Testis (tissue), 3 donors: Measurements from ENCODE around the gene CDKN1C. TPM values are rescaled to one million over a fixed set of nuclear protein-coding genes. Genes with fewer than 3 reads are reported as not detected.

ENCODE experiments used
- DNase-seq: peaks from one replicate; pipeline ENCODE4 v3.0.0-alpha.2; 2019
- H3K27ac ChIP-seq, 2 donors: fragments of 200-600 bp; sonication (generic); one replicate each; pipeline ENCODE4 v1.5.1; 2019
- H3K27me3 ChIP-seq: fragments of 200-600 bp; sonication (generic); one replicate; pipeline ENCODE4 v1.5.1; 2019
- H3K36me3 ChIP-seq: fragments of 200-600 bp; sonication (generic); one replicate; pipeline ENCODE4 v1.5.1; 2017; ENCODE audit warnings: low read depth; ENCODE audit errors: missing control alignments
- H3K4me1 ChIP-seq: fragments of 200-600 bp; sonication (generic); one replicate; pipeline ENCODE4 v1.5.1; 2019
- H3K4me3 ChIP-seq, 2 donors: fragments of 200-600 bp; sonication (generic); one replicate each; pipeline ENCODE4 v1.5.1; 2017 to 2019
- H3K9me3 ChIP-seq: fragments of 200-600 bp; sonication (generic); one replicate; pipeline ENCODE4 v1.5.1; 2017
- POLR2A ChIP-seq: fragments of 450-650 bp; IDR thresholded peaks from one replicate; pipeline ENCODE4 v1.6.1; 2017; ENCODE audit warnings: antibody characterized with exemption, mild to moderate bottlenecking, moderate library complexity
- WGBS, 2 donors: methylation state at CpG; one replicate each; pipeline ENCODE4 v1.1.5; 2018; 5-methylcytosine and 5-hydroxymethylcytosine counted together
- intact Hi-C: fragments of 100-400 bp; cut with DNase I; formaldehyde crosslinking; loops from one replicate; pipeline ENCODE4 v1.15.1; 2023; ENCODE audit warnings: low total_unique reads
- polyA plus RNA-seq: library from polyadenylated mRNA; stranded (reverse); fragments of 350-450 nt; fragmentation: Illumina TruSeq; extraction: RNeasy Lipid Tissue Mini Kit (QIAGEN cat#74804); gene quantifications from one replicate; pipeline ENCODE4 v1.2.3, GENCODE V29; 2014; ENCODE audit warnings: low read depth, low replicate concordance; ENCODE audit not compliant: insufficient read depth
- total RNA-seq, 2 donors: library from RNA; depleted of rRNA; stranded (reverse); fragments of >200 nt; gene quantifications; one replicate each; pipeline ENCODE4 v1.2.3, GENCODE V29; 2016
- TF ChIP-seq, protein P1 (sequence below), 3 experiments: fragments of 450-650 bp in 2 of 3; fragments of 200-600 bp in 1 of 3; sonication (generic) in 1 of 3; IDR thresholded peaks; one replicate each; pipeline ENCODE4 v1.5.1; 2016 to 2019; ENCODE audit warnings: antibody characterized with exemption in 3 of 3, mild to moderate bottlenecking in 2 of 3, moderate library complexity in 1 of 3

Gene CDKN1C
- total and polyA plus RNA-seq, 3 donors from 2014 or later = 15.2 to 34.9 (median 24.3) TPM

DNA sequence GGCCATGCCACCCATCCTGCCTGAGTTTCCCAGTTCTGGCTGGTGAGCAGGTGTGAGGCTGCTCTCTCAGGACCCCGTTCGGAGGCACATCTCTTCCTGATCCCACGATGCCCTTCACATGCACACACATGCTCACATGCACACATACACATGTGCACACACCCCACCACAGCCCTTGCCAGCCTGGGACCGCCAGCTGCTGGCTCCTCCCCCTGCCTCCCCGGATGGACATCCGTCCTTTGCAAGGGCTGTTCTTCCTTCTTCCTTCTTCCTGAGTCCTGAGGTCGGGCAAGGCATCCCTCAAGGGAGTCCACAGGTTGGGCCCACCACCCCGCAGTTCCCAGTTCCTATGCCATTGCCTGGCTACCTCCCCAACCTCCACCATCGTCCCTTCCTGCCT lies 10.5 kb upstream of the CDKN1C start:
- H3K4me1 ChIP-seq = peaks cover 13% of the 10 kb centered on the region
- H3K9me3 ChIP-seq = no peaks in the 10 kb centered on the region
- TF ChIP-seq, protein P1, sequence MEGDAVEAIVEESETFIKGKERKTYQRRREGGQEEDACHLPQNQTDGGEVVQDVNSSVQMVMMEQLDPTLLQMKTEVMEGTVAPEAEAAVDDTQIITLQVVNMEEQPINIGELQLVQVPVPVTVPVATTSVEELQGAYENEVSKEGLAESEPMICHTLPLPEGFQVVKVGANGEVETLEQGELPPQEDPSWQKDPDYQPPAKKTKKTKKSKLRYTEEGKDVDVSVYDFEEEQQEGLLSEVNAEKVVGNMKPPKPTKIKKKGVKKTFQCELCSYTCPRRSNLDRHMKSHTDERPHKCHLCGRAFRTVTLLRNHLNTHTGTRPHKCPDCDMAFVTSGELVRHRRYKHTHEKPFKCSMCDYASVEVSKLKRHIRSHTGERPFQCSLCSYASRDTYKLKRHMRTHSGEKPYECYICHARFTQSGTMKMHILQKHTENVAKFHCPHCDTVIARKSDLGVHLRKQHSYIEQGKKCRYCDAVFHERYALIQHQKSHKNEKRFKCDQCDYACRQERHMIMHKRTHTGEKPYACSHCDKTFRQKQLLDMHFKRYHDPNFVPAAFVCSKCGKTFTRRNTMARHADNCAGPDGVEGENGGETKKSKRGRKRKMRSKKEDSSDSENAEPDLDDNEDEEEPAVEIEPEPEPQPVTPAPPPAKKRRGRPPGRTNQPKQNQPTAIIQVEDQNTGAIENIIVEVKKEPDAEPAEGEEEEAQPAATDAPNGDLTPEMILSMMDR (IDR thresholded peaks at IDR 0.05) = no peak
- TF ChIP-seq POLR2A = no peak
- H3K27ac ChIP-seq = no peak overlapping the region
- H3K4me3 ChIP-seq = no peak overlapping the region
- H3K36me3 ChIP-seq = no peaks in the 10 kb centered on the region
- no peaks in the 10 kb centered on the region for H3K27me3 ChIP-seq
- no peak for DNase-seq
- intact Hi-C loops = loop anchor here (10.0 kb wide), 1 partner anchor 471 kb away; no protein-coding TSS in a partner anchor
- 77 to 80% methylated on average over 9 of the region's 9 CpGs for WGBS, 2 donors

GRCh38 chr11:2893935-2894334 lies 8.4 kb upstream of the CDKN1C start:
- no peaks in the 10 kb centered on the region for H3K36me3 ChIP-seq

GRCh38 chr11:2892967-2893528 lies 7.5 kb upstream of the CDKN1C start:
- intact Hi-C loops = loop anchor here (10.0 kb wide), 1 partner anchor 468 kb away; no protein-coding TSS in a partner anchor
- Histone ChIP-seq H3K4me1 (peaks cover 33% of the 10 kb centered on the region), H3K9me3 (no peaks in the 10 kb centered on the region), H3K36me3 (no peaks in the 10 kb centered on the region), H3K27ac (no peak overlapping the region), H3K27me3 (no peaks in the 10 kb centered on the region), H3K4me3 (no peak overlapping the region)
- 64 to 100% methylated on average over 2 to 4 of the region's 4 CpGs for WGBS, 2 donors
- no peak for DNase-seq
- TF ChIP-seq POLR2A = no peak
- TF ChIP-seq, protein P1 (IDR thresholded peaks at IDR 0.05) = no peak

More at GRCh38 chr11:2893935-2894334, 8.4 kb upstream of the CDKN1C start:
- no peak overlapping the region for H3K27ac ChIP-seq
- no peaks in the 10 kb centered on the region for H3K27me3 ChIP-seq
- H3K9me3 ChIP-seq = no peaks in the 10 kb centered on the region
- intact Hi-C loops = loop anchor here (10.0 kb wide), 1 partner anchor 469 kb away; no protein-coding TSS in a partner anchor
- no peak for DNase-seq
- TF ChIP-seq, protein P1 (IDR thresholded peaks at IDR 0.05) = no peak
- no peak for TF ChIP-seq POLR2A
- WGBS, 2 donors = 87 to 89% methylated on average over 3 to 4 of the region's 4 CpGs
- peaks cover 27% of the 10 kb centered on the region for H3K4me1 ChIP-seq
- no peak overlapping the region for H3K4me3 ChIP-seq

DNA sequence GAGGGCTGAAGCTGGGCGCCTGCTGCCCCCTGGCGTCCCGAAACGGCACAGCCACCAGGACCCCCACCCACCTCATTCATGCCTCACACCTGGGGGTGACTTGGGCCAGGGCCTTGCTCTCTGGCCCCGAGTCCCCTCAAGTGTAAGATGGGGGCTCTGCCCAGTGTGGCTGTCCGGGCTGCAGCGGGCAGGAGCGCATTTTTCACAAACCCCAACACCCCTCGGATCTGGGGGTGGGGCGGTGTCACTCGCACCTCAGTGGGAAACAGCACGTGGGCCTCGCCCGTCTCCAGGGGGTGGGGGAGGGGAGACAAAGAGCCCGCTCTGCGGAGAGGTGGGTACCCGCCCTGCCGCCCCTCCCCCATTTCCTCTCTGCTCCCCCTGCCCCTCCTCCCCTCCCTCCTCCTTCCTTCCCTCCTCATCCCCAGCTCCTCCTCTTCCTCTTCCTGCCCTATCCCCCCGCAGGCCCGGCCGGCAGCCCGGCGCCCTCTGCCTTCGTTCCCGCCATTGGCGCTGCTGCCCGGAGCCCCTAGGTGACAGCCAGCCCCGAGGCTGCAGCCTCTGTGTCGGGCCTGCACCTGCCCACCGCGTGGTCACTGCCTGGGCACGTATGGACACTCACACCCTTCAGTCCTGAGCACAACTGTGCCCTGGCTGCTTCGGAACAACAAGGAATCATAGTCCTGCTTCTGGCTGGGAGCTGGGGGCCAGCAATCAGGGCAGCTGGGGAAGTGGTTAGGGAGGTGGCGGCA lies 6.8 kb upstream of the CDKN1C start:
- TF ChIP-seq POLR2A = no peak
- TF ChIP-seq, protein P1 (IDR thresholded peaks at IDR 0.05) = peak; percentile 88 to 96 (median 94)
- H3K4me1 ChIP-seq = peaks cover 39% of the 10 kb centered on the region
- WGBS, 2 donors = 10 to 27% methylated on average over 27 to 32 of the region's 34 CpGs
- H3K9me3 ChIP-seq = no peaks in the 10 kb centered on the region
- H3K36me3 ChIP-seq = no peaks in the 10 kb centered on the region
- intact Hi-C loops = loop anchor here (10.0 kb wide), 1 partner anchor 468 kb away; no protein-coding TSS in a partner anchor
- H3K27ac ChIP-seq = peak overlapping the region; percentile 90 to 97
- peak overlapping the region in 1 of 2 donors; percentile 16 for H3K4me3 ChIP-seq
- DNase-seq = peak; percentile 46
- H3K27me3 ChIP-seq = no peaks in the 10 kb centered on the region
